ENCODE data around the gene AP3B1.

AP3B1 gene

GRCh38 chr5:78009937-78010527, 284.5 kb downstream of the AP3B1 start:
- no peak overlapping the region for H3K27ac ChIP-seq
- TF ChIP-seq CTCF (conservative IDR thresholded peaks at IDR 0.05) = no peak

- peak; percentile 92 for TF ChIP-seq CTCF (conservative IDR thresholded peaks at IDR 0.05)
- no peak overlapping the region for H3K27ac ChIP-seq
These were observed 286.0 kb downstream of the AP3B1 start for GRCh38 chr5:78008356-78008967.

GRCh38 chr5:78007233-78007632, 287.3 kb downstream of the AP3B1 start:
- TF ChIP-seq CTCF (conservative IDR thresholded peaks at IDR 0.05) = no peak

GRCh38 chr5:78006449-78006848, 288.0 kb downstream of the AP3B1 start:
- H3K27ac ChIP-seq = no peak overlapping the region
- TF ChIP-seq CTCF (conservative IDR thresholded peaks at IDR 0.05) = no peak

More at GRCh38 chr5:78007233-78007632, 287.3 kb downstream of the AP3B1 start:
- no peak overlapping the region for H3K27ac ChIP-seq

- TF ChIP-seq CTCF (conservative IDR thresholded peaks at IDR 0.05) = no peak
- H3K27ac ChIP-seq = no peak overlapping the region
These were observed 289.3 kb downstream of the AP3B1 start for GRCh38 chr5:78005021-78005785.

GRCh38 chr5:78004559-78004958, 289.9 kb downstream of the AP3B1 start:
- no peak overlapping the region for H3K27ac ChIP-seq
- TF ChIP-seq CTCF (conservative IDR thresholded peaks at IDR 0.05) = no peak

- H3K27ac ChIP-seq = no peak overlapping the region
- no peak for TF ChIP-seq CTCF (conservative IDR thresholded peaks at IDR 0.05)
These were observed 290.6 kb downstream of the AP3B1 start for GRCh38 chr5:78003919-78004318.
